Mesodermal cell (in vitro differentiated cells): ENCODE data around the gene AIM2. TPM values are rescaled to one million over a fixed set of nuclear protein-coding genes. Genes with fewer than 3 reads are reported as not detected.
"Not testable (repeated sequence)": the region's sequence is repeated elsewhere in the genome, so short reads cannot be mapped to it uniquely, and the experiment has no call there.

Experiments
- H3K27ac ChIP-seq: 2 replicates; pipeline ENCODE4 v1.7.0; 2013; ENCODE audit warnings: mild to moderate bottlenecking, low read depth, low read length, moderate library complexity; ENCODE audit not compliant: severe bottlenecking
- H3K36me3 ChIP-seq: 2 replicates; pipeline ENCODE4 v1.7.1; 2013; ENCODE audit warnings: mild to moderate bottlenecking, low read length, moderate library complexity; ENCODE audit not compliant: control insufficient read depth, insufficient read depth
- H3K4me1 ChIP-seq: one replicate; pipeline ENCODE4 v1.7.1; 2013; ENCODE audit warnings: mild to moderate bottlenecking, low read length; ENCODE audit not compliant: insufficient read depth, control insufficient read depth, poor library complexity, severe bottlenecking
- H3K4me3 ChIP-seq: 2 replicates; pipeline ENCODE4 v1.7.0; 2013; ENCODE audit warnings: low read length, control low read depth, mild to moderate bottlenecking; ENCODE audit not compliant: insufficient read depth, poor library complexity, severe bottlenecking; ENCODE audit errors: extremely low read depth
- H3K9me3 ChIP-seq: 2 replicates; pipeline ENCODE4 v1.7.1; 2013; ENCODE audit warnings: mild to moderate bottlenecking, low read length, moderate library complexity; ENCODE audit not compliant: control insufficient read depth
- WGBS, 2 experiments: methylation state at CpG; one replicate each; pipeline ENCODE4 v1.1.5; 2013; ENCODE audit warnings: missing lambda C conversion rate in 2 of 2; ENCODE audit not compliant: insufficient coverage in 2 of 2; 5-methylcytosine and 5-hydroxymethylcytosine counted together
- polyA plus RNA-seq, 2 experiments: library from polyadenylated mRNA; stranded (reverse); fragments of 50-300 nt; gene quantifications; one replicate each; pipeline ENCODE4 v1.2.3, GENCODE V29; 2013

AIM2 gene
- 1.9 TPM for polyA plus RNA-seq (2013, experiment 1 of 2)
- polyA plus RNA-seq (2013, experiment 2 of 2): 1.6 TPM

DNA sequence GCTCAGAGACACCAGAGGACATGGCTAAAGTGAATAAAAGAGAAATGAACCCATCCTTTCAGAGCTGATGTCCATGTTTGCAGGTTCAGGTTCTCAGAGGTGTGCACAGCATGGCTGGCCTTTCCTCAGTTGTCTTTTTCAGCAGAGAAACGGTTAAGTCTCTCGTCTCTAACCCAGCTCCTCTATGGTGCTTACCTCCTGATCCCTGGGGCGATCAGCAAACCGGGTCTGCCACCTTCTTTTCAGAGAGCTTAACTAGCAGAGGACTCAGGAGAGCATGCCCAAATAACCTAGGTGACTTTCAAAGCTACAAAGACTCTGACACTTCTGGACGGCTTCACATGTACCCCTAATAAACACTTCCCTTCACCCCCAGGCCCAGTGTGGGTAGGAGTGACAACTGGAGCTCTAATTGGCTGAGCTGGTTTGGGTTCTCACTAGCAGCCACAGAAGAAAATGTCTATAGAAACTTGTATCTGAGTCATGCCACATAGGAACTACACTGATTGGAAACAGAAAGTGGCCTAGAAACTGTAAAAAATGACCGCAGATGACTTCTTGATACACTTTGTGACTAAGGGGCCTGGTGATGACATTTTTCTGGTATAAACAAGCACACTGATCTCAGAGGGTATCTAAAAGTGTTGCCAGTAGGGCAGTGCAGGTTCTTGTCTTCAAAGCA is at the start of gene AIM2:
Gene AIM2 (minus strand): TSS at position 329 of the 682 bp plus-strand sequence. CDS start 3,267 bp downstream, outside the sequence.
- H3K4me3 ChIP-seq: no peak within 1 kb of the TSS
- no peaks in the 10 kb centered on the region for H3K36me3 ChIP-seq
- no peaks in the 10 kb centered on the region for H3K9me3 ChIP-seq
- H3K27ac ChIP-seq: no peak within 1 kb of the TSS
- no peaks in the 10 kb centered on the region for H3K4me1 ChIP-seq
- 73 to 89% methylated on average over 5 of the region's 6 CpGs for WGBS, 2 experiments

- no peaks in the 10 kb centered on the region for H3K36me3 ChIP-seq
- 94% methylated on average over 2 of the region's 5 CpGs; no CpG with 5 or more reads in 1 of the 2 experiments for WGBS, 2 experiments
These were observed 47.0 kb upstream of the AIM2 start for GRCh38 chr1:159123587-159123986.

GRCh38 chr1:159122005-159122621 is 45.5 kb upstream of the AIM2 start:
- 78 to 93% methylated on average over 2 of the region's 2 CpGs for WGBS, 2 experiments
- H3K4me1 ChIP-seq: no peaks in the 10 kb centered on the region
- no peak overlapping the region for H3K27ac ChIP-seq
- H3K9me3 ChIP-seq: no peaks in the 10 kb centered on the region
- H3K4me3 ChIP-seq: no peak overlapping the region
- H3K36me3 ChIP-seq: no peaks in the 10 kb centered on the region

More at GRCh38 chr1:159123587-159123986, 47.0 kb upstream of the AIM2 start:
- no peak overlapping the region for H3K27ac ChIP-seq
- H3K9me3 ChIP-seq: no peaks in the 10 kb centered on the region
- H3K4me1 ChIP-seq: no peaks in the 10 kb centered on the region
- no peak overlapping the region for H3K4me3 ChIP-seq

DNA sequence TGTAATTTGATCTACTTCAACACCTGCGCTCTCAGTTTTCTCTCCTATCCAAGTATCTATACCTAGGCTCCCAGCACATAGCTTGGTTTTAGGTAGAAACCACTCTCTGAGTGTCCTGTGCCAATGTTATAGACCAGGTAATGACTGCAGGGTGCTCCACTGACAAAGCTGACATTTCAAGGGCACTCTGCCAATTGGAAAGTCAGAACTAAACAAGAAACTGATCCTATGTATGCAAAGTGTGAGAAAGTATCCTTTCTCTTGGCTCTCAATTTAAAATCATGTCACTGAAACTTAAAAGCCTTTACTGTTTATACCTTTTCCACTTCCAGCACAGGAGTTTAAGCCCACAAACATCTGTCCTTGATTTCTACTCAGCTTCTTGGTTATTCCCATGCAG is 45.0 kb upstream of the AIM2 start:
- no CpG with 5 or more reads among the region's 1 CpG for WGBS, 2 experiments
- Histone ChIP-seq H3K27ac (no peak overlapping the region), H3K36me3 (no peaks in the 10 kb centered on the region), H3K4me3 (no peak overlapping the region), H3K9me3 (no peaks in the 10 kb centered on the region), H3K4me1 (no peaks in the 10 kb centered on the region)

GRCh38 chr1:159120317-159120716 is 43.8 kb upstream of the AIM2 start:
- Histone ChIP-seq H3K27ac (no peak overlapping the region), H3K36me3 (no peaks in the 10 kb centered on the region), H3K9me3 (no peaks in the 10 kb centered on the region), H3K4me3 (no peak overlapping the region), H3K4me1 (no peaks in the 10 kb centered on the region)
- WGBS, 2 experiments: 66 to 73% methylated on average over 1 to 3 of the region's 4 CpGs

DNA sequence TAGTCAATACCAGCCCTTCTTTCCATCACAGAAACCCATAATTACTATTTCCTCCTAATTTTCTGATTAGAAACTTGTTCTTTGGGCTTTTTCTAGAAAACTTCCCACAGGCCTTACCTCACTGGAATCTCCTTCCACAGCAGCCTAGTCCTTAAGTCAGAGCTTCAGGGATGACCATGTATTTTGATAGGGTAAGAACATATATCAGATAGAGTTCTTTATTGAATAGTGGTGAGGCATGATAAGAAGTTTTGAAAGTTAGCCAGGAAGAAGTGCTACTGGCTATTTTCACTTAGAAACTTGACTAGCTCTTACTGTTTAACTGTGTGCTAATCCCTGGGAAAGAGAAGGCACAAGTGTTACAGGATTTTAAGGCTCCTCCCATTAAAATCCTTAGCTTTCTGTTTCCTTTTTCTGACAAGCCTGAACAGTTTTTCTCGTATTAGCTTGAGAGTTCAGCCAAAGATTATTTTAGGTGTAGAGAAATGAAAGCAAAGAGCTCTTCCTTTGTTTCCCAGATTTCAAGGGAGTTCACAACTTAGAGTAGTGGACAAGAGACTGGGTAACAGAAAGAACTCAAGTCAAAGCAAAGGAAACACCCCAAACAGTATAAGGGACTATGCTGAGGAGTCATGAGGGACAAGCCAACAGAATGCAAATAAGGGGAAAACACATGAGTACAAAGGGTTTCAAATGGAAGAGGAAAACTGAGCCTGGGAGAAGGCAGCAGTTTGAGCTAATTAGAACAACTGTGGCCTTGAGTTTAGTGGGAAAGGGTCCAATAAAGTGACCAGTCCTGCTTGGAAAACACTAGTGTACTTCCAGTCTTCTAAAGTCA is 37.2 kb upstream of the AIM2 start:
- Histone ChIP-seq H3K9me3 (no peaks in the 10 kb centered on the region), H3K36me3 (no peaks in the 10 kb centered on the region), H3K4me3 (no peak overlapping the region), H3K27ac (no peak overlapping the region), H3K4me1 (no peaks in the 10 kb centered on the region)
- WGBS, 2 experiments: no CpG with 5 or more reads among the region's 1 CpG

DNA sequence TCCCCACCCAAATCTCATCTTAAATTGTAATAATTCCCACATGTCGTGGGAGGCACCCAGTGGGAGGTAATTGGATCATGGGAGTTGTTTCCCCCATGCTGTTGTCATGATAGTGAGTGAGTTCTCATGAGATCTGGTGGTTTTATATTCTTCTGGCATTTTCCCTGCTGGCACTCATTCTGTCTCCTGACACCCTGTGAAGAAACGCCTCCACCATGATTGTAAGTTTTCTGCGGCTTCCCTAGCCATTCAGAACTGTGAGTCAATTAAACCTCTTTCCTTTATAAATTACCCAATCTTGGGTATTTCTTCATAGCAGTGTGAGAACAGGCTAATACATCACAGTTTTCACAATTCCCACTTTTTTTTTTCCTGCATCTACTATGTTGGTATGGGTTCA is 26.5 kb upstream of the AIM2 start:
- H3K27ac ChIP-seq, H3K36me3 ChIP-seq, H3K9me3 ChIP-seq, H3K4me1 ChIP-seq, H3K4me3 ChIP-seq: not testable (repeated sequence)
- WGBS, 2 experiments: 92 to 100% methylated on average over 2 of the region's 3 CpGs

- Histone ChIP-seq H3K36me3 (no peaks in the 10 kb centered on the region), H3K4me3 (no peak overlapping the region), H3K4me1 (no peaks in the 10 kb centered on the region), H3K9me3 (no peaks in the 10 kb centered on the region), H3K27ac (no peak overlapping the region)
- WGBS, 2 experiments: 100% methylated on average over 1 of the region's 1 CpG; no CpG with 5 or more reads in 1 of the 2 experiments
These were observed 24.0 kb upstream of the AIM2 start for GRCh38 chr1:159100589-159100988.

DNA sequence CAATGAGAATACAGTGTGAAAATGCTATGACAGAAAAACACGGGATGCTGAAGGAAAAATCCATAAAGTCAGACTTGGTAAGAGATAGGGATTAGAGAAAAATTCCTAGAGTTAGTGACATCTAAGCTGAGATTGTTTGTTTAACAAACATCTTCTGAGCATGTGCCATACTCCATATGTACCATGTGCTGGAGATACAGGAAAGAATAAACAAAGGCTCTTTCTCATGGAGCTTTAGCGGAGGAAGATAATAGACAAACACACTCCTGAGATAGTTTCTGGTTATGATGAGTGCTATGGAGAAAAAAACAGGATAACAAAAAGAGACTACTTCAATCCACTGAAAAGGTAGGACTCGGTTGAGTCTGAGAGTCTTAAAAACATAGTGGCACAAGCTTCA is 22.0 kb upstream of the AIM2 start:
- no peaks in the 10 kb centered on the region for H3K4me1 ChIP-seq
- no peaks in the 10 kb centered on the region for H3K36me3 ChIP-seq
- no peak overlapping the region for H3K27ac ChIP-seq
- H3K9me3 ChIP-seq: no peaks in the 10 kb centered on the region
- WGBS, 2 experiments: 79 to 100% methylated on average over 2 of the region's 3 CpGs
- no peak overlapping the region for H3K4me3 ChIP-seq

DNA sequence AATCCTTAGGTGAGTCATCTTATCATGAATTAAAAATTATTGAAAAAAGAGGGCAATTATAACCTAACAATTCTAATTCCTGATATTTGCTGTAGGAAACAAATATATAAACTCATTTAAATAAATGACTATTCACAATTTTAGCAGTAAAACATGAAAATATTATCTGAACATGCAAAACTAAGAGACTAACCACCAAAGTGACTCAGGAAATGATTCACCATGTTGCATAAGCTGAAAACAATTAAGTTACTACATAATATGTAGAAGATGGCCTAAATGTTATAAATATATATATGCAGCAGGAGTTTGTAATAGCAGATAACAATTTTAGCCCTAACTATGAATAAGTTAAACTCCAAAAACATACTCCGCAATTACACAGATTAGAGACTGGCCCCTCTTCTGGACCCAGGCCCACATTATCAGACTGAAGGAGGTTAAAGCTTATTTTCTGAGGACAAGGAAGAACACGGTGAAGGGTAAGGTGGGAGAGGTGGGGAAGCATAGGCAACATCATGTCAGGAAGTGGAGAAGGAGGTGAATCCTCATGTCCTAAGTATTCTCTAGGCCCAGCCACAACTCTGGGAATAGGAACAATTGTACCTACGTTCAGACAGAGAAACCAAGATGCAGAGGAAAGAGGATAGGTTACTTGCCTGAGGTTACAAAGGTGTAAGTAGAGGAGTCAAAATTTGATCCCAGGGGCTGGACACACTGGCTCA is 15.6 kb upstream of the AIM2 start:
- Histone ChIP-seq H3K4me3 (no peak overlapping the region), H3K4me1 (peaks cover 8% of the 10 kb centered on the region), H3K27ac (no peak overlapping the region), H3K36me3 (no peaks in the 10 kb centered on the region), H3K9me3 (no peaks in the 10 kb centered on the region)
- WGBS, 2 experiments: 57% methylated on average over 2 of the region's 3 CpGs; no CpG with 5 or more reads in 1 of the 2 experiments
